ENCODE data around the gene TCL1A.
"Not testable (repeated sequence)": the region's sequence is repeated elsewhere in the genome, so short reads cannot be mapped to it uniquely, and the experiment has no call there.

TCL1A gene

DNA sequence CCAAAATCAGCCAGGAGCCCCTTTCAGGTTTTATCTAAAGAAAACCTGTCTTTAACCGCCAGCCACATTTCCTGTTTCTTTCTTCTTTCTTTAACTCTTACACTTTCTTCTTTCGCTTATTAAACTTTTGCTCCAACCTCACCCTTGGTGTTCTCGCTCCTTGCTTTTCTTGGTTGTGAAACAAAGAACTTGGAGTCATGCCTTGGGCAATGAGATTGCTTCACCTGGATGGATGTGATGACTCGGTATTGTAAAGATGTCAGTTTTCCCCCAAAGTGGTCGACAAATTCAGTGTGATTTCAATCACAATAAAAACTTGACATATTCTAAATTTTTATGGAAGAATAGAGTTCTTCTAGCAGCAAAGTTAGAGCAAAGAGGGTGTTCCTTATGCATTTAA lies 16.2 kb upstream of the TCL1A start:
- Histone ChIP-seq H3K36me3 (ENCODE audit: insufficient read depth, low read length) (no peaks in the 10 kb centered on the region), H4K20me1 (ENCODE audit: insufficient read depth, low read length) (no peaks in the 10 kb centered on the region), H3K4me2 (ENCODE audit: insufficient read depth, low read length) (no peak overlapping the region), H3K9ac (ENCODE audit: low read depth, low read length) (no peak overlapping the region), H3K27me3 (ENCODE audit: insufficient read depth, low read length, poor library complexity) (no peaks in the 10 kb centered on the region), H2AFZ (ENCODE audit: low read depth, low read length) (no peak overlapping the region), H3K9me3 (ENCODE audit: insufficient read depth, low read length, severe bottlenecking) (no peaks in the 10 kb centered on the region), H3K27ac (ENCODE audit: low read length) (no peak overlapping the region), H3K4me3 (ENCODE audit: low read depth in 1 of 2, low read length in 2 of 2) (no peak overlapping the region), H3K79me2 (ENCODE audit: insufficient read depth, low read length) (no peaks in the 10 kb centered on the region), H3K4me1 (ENCODE audit: insufficient read depth, low read length) (no peaks in the 10 kb centered on the region)
- TF ChIP-seq EZH2 (IDR thresholded peaks at IDR 0.05; ENCODE audit: borderline replicate concordance, low read depth, low read length, severe bottlenecking) = no peak
- TF ChIP-seq, protein P1, sequence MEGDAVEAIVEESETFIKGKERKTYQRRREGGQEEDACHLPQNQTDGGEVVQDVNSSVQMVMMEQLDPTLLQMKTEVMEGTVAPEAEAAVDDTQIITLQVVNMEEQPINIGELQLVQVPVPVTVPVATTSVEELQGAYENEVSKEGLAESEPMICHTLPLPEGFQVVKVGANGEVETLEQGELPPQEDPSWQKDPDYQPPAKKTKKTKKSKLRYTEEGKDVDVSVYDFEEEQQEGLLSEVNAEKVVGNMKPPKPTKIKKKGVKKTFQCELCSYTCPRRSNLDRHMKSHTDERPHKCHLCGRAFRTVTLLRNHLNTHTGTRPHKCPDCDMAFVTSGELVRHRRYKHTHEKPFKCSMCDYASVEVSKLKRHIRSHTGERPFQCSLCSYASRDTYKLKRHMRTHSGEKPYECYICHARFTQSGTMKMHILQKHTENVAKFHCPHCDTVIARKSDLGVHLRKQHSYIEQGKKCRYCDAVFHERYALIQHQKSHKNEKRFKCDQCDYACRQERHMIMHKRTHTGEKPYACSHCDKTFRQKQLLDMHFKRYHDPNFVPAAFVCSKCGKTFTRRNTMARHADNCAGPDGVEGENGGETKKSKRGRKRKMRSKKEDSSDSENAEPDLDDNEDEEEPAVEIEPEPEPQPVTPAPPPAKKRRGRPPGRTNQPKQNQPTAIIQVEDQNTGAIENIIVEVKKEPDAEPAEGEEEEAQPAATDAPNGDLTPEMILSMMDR (IDR thresholded peaks at IDR 0.05; ENCODE audit: borderline replicate concordance, extremely low read depth, low read length, poor library complexity, severe bottlenecking) = no peak
- ATAC-seq (ENCODE audit: insufficient read depth, low read depth) (no peak), DNase-seq (no peak)

DNA sequence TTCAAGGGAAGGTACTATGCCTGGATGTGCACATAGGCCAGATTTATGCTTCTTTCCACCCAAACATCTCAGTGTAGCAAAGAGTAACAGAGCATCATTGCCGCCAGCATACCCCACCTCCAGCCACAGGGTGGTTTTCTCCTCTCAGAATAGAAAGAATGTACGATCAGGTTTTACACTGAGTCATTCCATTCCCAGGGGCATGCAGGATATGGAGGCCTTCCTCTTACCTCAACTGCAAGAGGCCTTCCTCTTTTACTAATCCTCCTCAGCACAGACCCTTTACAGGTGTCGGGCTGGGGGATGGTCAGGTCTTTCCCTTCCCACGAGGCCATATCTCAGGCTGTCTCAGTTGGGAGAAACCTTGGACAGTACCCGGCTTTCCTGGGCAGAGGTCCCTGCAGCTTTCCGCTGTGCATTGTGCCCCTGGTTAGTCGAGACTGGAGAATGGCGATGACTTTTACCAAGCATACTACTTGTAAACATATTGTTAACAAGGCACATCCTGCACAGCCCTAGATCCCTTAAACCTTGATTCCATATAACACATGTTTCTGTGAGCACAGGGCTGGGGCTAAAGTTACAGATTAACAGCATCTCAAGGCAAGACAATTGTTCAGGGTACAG lies 15.6 kb upstream of the TCL1A start:
- H3K9ac ChIP-seq (ENCODE audit: low read depth, low read length); H2AFZ ChIP-seq (ENCODE audit: low read depth, low read length); H3K27ac ChIP-seq (ENCODE audit: low read length); H3K4me3 ChIP-seq (ENCODE audit: low read depth in 1 of 2, low read length in 2 of 2); DNase-seq; H3K9me3 ChIP-seq (ENCODE audit: insufficient read depth, low read length, severe bottlenecking); H3K4me2 ChIP-seq (ENCODE audit: insufficient read depth, low read length); H3K36me3 ChIP-seq (ENCODE audit: insufficient read depth, low read length); ATAC-seq (ENCODE audit: insufficient read depth, low read depth); H3K79me2 ChIP-seq (ENCODE audit: insufficient read depth, low read length); H3K4me1 ChIP-seq (ENCODE audit: insufficient read depth, low read length); H3K27me3 ChIP-seq (ENCODE audit: insufficient read depth, low read length, poor library complexity); H4K20me1 ChIP-seq (ENCODE audit: insufficient read depth, low read length): not testable (repeated sequence)

DNA sequence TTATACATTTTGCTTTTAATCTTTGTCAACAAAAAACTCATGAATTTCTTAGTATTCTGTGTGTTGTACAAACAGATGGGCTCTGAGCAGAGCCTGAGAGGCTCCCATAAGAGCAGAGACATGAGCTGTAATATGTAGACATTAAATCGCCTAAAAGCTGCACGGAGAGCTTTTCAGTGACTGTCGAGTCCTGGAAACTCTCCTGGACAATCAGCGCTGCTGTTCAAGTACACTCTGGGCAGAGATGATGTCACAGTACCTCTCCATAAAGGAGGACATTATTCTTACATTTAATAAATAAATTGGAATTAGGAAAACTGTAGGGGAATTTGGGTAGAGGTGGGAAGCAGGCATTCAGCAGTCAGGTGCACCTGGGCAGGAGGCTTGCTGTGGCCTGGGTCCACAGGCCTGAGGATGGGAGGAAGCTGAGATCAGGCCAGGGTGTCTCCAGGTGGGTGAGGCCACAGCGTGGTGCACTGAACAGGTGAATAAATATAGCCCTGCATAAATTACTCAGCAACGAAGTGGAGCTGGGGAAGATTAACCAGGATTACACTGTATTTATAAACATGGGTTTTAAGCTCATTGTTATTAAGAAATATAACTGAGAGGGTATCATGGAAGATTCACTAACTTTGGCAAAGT lies 13.3 kb upstream of the TCL1A start:
- Histone ChIP-seq H3K36me3 (ENCODE audit: insufficient read depth, low read length) (no peaks in the 10 kb centered on the region), H3K9me3 (ENCODE audit: insufficient read depth, low read length, severe bottlenecking) (no peaks in the 10 kb centered on the region), H3K27me3 (ENCODE audit: insufficient read depth, low read length, poor library complexity) (no peaks in the 10 kb centered on the region), H4K20me1 (ENCODE audit: insufficient read depth, low read length) (no peaks in the 10 kb centered on the region), H3K4me2 (ENCODE audit: insufficient read depth, low read length) (no peak overlapping the region), H3K79me2 (ENCODE audit: insufficient read depth, low read length) (no peaks in the 10 kb centered on the region), H3K9ac (ENCODE audit: low read depth, low read length) (no peak overlapping the region), H3K4me1 (ENCODE audit: insufficient read depth, low read length) (no peaks in the 10 kb centered on the region), H3K27ac (ENCODE audit: low read length) (no peak overlapping the region), H3K4me3 (ENCODE audit: low read depth in 1 of 2, low read length in 2 of 2) (no peak overlapping the region), H2AFZ (ENCODE audit: low read depth, low read length) (no peak overlapping the region)
- ATAC-seq (ENCODE audit: insufficient read depth, low read depth) (no peak), DNase-seq (no peak)
- no peak for TF ChIP-seq EZH2 (IDR thresholded peaks at IDR 0.05; ENCODE audit: borderline replicate concordance, low read depth, low read length, severe bottlenecking)
- TF ChIP-seq, protein P1 (IDR thresholded peaks at IDR 0.05; ENCODE audit: borderline replicate concordance, extremely low read depth, low read length, poor library complexity, severe bottlenecking) = no peak

DNA sequence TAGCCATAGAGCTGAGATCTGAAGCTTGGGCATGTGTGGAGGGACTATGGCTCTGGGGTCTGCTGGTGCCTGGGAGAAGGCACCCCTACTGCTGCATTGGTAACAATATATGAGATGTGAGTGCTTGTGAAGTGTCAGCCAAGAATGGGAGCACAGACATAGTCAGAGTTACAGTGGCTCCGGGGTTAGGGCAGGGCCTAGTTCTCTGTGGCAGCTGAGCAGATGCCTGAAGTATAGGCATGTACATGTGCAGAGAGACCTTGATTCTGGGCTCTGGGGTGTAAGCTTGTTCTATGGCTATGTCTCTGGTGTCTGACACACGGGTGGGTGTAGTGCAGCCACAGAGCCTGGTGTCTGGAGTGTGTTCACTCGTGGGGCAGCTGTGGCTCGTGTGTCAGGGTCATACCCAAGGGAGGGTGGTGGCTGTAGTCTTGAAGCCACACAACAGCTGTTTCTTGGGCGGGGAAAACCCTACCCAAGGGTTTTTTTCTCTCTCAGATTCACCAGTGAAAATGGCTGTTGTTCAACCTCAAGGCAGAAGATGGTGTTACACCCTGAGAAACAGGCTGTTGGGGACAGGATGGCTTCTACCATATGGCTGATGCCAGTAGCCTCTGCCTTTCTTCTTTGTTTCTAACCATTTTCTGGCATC lies 11.9 kb upstream of the TCL1A start:
- Histone ChIP-seq H3K9ac (ENCODE audit: low read depth, low read length) (no peak overlapping the region), H3K36me3 (ENCODE audit: insufficient read depth, low read length) (no peaks in the 10 kb centered on the region), H2AFZ (ENCODE audit: low read depth, low read length) (no peak overlapping the region), H3K9me3 (ENCODE audit: insufficient read depth, low read length, severe bottlenecking) (no peaks in the 10 kb centered on the region), H4K20me1 (ENCODE audit: insufficient read depth, low read length) (no peaks in the 10 kb centered on the region), H3K79me2 (ENCODE audit: insufficient read depth, low read length) (no peaks in the 10 kb centered on the region), H3K4me2 (ENCODE audit: insufficient read depth, low read length) (no peak overlapping the region), H3K27ac (ENCODE audit: low read length) (no peak overlapping the region), H3K4me1 (ENCODE audit: insufficient read depth, low read length) (no peaks in the 10 kb centered on the region), H3K27me3 (ENCODE audit: insufficient read depth, low read length, poor library complexity) (no peaks in the 10 kb centered on the region), H3K4me3 (ENCODE audit: low read depth in 1 of 2, low read length in 2 of 2) (no peak overlapping the region)
- DNase-seq (no peak), ATAC-seq (ENCODE audit: insufficient read depth, low read depth) (no peak)
- no peak for TF ChIP-seq EZH2 (IDR thresholded peaks at IDR 0.05; ENCODE audit: borderline replicate concordance, low read depth, low read length, severe bottlenecking)
- TF ChIP-seq, protein P1 (IDR thresholded peaks at IDR 0.05; ENCODE audit: borderline replicate concordance, extremely low read depth, low read length, poor library complexity, severe bottlenecking) = no peak
